NCI-H510A treated with DMSO at 0.1 percent for 48 hours (cell line): ENCODE data around the gene FHL1.
"Not testable (repeated sequence)": the region's sequence is repeated elsewhere in the genome, so short reads cannot be mapped to it uniquely, and the experiment has no call there.

Experiments used
- DNase-seq: peaks from one replicate; lab custom pipeline; 2025; lab: John Stamatoyannopoulos, UW

Gene FHL1

DNA sequence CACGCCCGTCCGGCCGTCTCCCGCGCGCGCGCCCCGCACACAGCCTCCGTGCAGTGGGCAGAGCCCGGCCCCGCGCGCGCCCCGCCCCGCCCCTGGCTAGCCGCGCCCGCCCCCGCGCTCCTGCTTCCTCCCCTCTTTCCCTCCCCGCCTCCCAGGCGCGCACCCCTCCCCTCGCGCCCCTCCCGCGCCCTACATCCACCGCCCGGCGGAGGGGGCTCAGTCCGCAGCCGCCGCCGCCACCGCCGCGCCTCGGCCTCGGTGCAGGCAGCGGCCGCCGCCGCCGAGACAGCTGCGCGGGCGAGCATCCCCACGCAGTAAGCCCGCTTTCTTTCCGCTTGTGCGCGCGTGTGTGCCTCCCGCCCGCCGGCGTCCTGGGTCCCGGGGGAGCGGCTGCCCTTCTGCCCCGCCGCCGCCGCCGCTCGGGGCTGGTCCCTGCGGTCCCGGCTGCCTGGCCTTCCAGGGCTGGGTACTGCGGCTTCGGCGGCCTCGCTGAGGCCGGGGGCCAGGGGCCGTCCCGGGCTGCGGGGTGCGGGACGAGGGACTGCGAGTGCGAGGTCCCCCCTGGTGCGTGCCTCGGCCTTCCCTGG is at the start of gene FHL1:
Gene FHL1 (plus strand): TSS at position 219 of the 587 bp plus-strand sequence.
- no peak for DNase-seq

DNA sequence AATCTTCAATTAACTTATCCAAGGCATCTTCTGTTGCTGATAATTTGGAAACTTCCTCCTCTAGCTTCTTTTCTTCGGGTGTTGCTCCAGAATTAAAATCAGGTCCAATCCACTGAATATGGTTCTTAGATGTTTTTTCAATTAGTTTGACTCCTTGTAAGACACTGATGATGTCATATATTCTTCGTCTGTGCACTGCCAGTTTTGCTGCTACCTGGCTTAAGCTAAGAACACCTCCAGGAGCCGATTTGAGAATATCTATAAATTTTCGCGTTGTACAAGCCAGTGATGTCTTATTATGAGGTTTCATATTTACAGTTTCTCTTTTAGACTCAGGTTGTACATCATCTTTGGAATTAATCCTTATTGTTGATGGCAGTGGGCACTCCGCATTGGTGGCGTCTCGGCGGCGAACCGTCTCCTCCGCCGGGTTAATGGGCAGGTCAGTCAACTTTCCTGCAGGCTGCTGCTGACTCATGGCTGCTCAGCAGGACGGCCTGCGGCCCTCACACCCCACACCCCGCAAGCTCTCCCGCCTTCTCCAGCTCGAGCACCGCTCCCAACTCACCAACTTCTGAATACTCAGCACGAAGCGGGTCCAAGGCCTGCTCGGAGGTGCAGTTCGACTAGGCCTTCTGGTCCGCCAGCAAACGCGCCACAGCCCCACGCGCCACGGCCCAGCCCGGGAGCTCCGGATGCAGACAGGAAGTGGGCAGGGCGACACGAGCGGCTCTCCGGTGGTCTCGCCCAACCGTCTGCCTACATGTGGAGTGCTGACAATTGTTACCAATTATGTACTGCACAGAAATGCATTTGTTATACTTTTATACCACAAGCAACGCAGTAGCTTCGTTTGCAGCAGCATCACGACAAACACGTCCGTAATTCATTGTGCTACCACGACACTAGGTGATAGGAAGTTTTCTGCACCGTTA is 49.2 kb upstream of the FHL1 start:
- no peak for DNase-seq

DNA sequence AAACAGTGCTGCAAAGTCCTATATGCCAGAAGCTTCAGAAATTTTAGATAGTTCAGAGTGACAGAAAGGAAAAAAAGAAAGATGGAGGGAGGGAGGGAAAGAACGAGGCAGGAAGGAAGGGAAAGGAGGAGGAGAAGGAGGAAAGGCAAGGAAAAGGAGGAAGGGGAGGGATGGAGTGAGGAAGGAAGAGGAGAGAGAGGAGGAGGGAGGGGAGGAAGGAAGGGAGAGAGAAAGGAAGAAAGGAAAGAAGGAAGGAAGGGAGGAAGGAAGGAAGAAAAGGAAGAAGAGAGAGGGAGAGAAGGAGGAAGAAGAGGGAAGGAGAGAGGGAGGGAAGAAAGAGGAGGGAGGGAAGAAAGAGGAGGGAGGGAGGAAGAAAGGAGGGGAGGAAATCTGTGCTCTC is 42.4 kb upstream of the FHL1 start:
- no peak for DNase-seq

DNA sequence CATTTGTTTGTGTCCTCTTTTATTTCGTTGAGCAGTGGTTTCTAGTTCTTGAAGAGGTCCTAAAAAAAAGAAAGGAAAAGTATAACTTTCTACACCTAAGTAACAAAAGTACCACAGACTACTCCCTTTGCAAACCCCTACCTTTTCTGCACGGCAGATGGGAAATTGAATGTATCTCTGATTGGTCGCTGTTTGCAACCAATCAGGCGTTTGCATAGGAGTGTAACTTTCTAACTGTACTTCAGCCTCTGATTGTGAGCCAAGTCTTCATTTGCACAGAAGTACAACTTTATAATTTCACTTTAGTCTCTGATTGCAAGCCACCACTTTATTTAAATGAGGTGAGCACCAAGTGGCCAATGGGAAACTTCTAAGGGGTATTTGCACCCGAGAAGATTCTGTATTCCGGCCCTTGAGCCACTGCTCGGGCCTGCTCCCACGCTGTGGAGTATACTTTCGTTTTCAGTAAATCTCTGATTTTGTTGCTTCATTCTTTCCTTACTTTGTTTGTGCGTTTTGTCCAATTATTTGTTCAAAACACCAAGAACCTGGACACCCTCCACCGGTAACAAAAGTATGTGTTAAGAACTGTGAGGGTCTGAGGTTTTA is 40.3 kb upstream of the FHL1 start:
- DNase-seq = no peak

DNA sequence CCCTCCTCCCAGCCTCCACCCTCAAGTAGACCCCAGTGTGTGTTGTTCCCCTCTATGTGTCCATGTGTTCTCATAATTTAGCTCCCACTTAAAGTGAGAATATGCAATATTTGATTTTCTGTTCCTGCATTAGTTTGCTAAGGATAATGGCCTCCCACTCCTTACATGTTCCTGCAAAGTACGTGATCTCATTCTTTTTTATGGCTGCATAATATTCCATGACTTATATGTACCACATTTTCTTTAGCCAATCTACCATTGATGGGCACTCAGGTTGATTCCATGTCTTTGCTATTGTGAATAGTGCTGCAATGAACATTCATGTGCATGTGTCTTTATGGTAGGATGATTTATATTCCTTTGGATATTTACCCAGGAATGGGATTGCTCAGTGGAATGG is 38.4 kb upstream of the FHL1 start:
- not testable (repeated sequence) for DNase-seq

DNA sequence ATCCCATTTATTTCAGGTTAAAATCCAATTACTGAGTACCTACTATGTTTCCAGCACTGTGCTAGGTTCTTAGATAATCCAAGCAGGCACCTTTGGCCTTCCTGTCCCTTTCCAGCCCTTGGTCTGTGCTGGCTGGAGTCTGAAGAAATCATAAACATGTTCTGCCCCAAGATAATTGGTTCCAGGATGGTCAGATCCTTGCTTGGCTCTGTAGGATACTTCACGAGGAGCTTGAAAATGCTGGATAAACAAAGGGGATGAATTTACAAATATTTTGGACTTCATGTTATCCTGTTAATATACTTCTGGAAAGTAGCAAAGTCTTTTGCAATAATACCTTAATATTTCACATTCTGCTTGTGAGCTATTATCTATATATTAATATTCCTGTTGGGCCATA is 35.0 kb upstream of the FHL1 start:
- no peak for DNase-seq

DNA sequence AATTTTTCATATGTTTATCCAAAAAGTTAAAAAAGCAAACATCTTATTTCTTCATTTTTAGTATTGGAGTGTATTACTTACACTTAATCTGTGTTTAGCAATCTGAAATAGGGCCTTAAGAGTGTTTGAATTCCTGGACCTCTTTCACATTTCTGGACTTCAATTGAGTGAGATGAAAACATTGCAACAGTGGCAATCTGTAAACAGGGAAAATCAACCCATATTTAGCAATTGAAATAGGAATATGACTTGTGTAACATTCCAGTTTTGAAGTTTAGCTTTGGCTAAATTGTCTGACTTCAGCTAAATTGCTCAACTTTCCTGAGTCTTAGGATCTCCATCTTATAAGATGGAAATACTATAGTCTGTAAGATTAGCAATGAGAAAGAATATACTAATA is 34.6 kb upstream of the FHL1 start:
- no peak for DNase-seq

DNA sequence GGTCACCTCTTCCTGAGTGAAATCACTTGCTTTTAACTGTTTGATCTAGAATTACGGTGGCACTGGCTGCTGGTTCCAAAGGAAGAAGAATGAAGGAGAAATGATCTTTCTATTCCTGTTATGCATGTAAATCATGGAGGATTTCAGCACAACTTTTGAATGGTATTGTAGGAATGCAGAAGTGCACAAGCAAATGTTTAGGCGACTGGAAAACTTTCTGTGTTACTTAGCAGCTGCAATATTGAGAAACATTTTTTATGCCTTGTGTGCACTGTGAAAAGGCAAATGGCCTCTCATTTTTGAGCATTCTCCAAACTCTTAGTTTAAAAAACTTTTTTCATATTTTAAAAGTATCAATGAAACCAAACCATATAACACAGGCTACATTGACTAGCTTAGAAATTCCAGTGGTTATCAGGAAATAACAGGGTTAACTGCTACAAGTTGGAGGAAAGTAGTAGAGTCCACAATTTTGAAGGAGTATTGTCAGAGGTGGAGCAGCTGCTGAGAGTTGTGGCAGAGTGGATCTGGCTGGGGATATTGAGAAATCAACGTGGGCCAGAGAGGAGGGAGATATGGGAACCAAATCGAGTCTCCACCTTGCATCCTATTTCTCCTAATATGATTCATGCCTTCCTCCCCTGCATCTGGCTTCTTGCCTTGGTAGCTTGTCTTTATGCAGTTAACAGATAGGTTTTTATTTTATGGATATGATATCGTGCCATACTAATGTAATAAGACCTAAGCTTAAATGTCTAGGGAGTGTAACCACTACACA is 32.0 kb upstream of the FHL1 start:
- DNase-seq = no peak

DNA sequence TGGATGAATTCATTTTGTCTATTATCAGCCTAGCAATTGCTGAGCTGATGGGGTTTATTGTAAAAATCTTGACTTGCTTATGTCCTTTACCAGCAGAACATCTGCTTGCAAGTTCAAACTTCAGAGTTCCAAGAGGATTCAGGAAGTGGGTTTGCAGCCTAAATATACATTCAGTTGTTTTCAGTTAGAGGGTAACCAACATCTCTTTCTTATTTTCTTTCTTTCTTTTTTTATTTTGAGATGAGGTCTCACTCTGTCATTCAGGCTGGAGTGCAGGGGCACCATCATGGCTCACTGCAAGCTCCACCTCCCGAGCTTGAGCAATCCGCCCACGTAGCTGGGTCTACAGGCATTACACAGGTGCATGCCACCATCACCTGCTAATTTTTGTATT is 31.4 kb upstream of the FHL1 start:
- DNase-seq = no peak

DNA sequence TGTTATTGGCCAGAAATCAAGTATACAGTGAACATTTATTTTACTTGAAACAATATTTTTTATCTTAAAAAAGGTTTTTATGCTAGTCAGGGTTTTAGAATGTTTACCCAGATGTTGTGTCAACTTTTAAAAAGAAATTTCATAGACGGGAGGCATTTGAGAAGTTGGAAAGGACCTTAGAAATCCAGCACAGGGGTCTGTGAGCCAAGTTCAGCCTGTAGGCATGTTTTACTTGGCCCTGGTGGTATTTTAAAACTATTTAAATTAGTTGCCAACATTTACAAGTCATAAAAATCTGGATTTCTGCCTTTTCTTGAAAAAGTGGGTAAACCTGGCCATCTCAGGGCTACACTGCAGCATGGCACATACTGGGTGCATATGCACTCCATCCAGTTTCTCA is 25.5 kb upstream of the FHL1 start:
- DNase-seq = no peak

DNA sequence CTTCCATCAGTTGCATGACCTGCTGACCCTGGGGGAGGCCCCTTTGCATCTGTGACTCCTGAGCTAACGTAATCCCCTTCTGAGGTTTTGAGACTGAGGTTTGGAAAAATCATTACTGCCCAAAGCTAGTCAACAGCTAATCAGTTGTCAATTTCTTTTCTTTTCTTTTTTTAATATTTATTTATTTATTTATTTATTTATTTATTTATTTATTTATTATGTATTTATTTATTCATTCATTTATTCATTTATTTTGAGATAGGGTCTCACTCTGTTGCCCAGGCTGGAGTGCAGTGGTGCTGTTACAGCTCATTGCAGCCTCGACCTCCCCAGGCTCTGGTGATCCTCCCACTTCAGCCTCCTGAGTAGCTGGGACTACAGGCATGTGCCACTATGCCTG is 25.1 kb upstream of the FHL1 start:
- DNase-seq = no peak

DNA sequence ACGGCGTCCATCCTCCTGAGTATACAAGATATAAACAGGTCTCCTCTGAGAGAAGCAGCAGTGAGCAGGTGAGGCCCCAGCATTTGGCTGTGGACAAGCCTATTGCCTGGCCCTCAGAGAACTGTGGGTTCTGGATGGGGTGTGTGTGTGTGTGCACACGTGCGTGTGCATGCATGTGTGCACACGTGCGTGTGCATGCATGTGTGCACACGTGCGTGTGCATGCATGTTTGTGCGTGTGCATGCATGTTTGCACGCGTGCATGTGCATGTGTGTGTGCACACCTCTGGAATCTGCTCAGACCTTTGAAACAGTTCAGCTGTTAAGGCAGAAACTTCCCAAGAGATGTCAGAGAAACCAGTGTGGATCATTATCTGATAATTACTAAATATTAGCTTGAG is 22.2 kb upstream of the FHL1 start:
- no peak for DNase-seq

DNA sequence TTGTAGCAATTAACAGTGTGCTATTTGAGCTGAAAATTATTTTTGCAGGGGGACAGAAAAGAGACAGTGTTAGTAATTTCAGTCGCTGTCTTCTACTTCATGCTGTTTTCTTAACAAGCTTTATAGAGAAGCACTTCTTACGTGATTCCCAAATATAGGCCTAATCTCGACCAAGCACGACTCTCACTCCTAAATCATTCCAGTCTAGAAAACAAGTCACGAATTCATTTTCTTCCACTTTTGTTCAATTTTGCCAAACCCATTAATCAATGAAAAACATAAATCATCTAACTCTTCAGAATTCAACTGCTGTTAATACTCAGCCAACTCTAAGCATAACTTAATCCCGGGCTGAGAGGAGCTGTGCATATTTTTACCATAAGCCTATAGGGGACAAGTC is 21.0 kb upstream of the FHL1 start:
- DNase-seq = no peak

DNA sequence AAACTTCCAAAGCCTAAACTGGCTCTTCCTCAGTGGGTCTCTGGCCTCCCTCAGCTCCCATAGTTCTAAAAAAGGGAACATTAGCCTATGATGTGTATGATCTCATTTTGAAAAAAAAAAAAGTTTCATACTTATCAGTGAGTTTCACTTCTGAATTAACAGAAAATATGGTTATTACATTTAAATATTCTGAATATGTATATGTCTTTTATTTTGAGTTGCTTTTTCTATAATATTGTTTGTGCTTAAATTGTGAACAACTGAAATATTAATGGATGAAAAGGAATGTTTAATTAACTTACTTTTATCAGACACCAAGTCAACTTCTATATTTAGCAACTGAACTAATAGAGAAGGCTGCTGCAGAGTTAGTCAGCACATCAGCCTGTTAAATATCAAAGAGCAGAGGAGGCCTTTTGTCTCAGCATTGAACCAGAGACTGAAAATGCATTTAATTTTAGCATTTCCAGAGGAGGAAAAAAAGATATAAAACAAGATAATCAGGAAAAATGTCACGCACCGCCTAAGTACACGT is 20.4 kb upstream of the FHL1 start:
- DNase-seq = no peak

DNA sequence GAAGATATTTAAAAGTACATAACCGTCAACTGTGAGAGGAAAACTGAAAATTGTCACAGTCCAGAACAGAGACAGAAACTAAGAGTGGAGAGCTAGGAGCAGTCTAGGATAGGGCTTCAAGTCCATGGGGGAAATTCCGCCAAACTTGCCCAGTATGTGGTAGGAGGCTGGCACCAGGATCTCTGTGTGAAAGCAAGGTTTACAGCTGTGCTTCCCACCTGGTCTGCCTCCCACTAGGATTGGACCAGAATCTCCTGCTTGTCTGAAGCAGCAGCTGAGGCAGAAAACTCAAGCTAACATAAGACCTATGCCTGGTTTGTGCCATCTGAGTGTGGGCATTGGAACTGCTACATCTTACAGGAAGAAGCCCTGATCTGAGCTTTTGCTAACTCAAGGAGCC is 18.6 kb upstream of the FHL1 start:
- no peak for DNase-seq

DNA sequence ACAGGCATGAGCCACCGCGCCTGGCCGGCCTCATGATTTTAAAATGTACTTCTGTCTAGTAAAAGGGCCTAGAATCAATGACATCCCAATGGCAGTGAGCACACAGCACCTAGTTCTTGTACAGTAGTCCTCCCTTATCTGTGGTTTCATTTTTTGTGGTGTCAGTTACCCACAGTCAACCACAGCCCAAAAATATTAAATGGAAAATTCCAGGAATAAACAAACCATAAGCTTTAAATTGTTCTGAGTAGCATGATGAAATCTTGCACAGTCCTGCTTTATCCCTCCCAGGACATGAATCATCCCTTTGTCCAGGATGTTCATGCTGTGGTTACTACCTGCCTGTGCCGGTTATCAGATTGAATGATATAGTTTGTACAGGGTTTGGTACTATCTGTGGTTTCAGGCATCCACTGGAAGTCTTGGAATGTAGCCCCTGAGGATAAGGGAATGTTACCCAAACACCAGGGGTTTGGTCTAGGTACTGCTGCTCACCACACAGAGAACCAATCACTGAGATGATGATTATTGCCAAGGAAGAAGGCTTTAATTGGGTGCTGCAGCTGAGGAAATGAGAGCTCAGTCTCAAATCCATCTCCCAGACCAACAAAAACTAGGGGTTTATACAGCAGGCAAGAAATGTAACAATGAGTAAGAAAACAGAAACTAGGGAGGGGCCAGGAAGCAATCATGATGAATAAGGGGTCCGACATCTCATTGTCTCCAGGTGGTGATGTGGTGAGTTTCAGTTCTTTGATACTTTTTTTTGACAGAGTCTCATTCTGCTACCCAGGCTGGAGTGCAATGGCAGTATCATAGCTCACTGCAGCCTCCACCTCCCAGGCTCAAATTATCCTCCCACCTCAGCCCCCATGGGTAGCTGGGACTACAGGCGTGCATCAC is 16.2 kb upstream of the FHL1 start:
- no peak for DNase-seq

DNA sequence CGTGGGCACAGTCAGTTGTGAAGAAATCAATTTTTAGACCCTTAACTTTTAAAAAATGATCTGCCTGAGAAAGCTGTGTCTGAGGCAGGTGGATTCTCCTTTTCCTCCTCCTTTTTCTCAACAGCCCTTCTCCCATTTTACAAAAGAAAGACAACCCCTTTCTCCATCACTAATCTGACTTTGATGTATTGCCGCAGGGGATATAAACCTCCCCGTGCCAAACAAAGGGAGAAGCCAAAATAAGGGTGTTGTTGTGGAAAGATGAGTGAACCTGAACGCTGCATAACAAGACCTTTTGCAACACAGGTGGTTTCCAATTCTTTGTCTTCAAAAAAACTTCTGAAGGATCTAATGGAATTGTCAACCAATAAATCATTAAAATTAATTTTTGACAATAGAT is 8.4 kb upstream of the FHL1 start:
- no peak for DNase-seq

DNA sequence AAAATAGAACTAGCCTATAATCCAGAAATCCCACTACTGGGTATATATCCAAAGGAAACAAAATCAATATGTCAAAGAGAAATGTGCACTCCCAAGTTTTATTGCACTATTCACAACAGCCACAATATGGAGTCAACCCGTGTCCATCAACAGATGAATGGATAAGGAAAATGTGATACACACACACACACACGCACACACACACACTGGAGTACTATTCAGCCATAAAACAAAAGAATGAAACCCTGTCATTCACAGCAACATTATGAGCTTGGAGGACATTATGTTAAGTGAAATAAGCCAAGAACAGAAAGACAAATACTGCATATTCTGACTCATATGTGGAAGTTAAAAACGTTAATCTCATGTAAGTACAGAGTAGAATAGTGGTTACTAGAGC is 5.8 kb upstream of the FHL1 start:
- DNase-seq = no peak

DNA sequence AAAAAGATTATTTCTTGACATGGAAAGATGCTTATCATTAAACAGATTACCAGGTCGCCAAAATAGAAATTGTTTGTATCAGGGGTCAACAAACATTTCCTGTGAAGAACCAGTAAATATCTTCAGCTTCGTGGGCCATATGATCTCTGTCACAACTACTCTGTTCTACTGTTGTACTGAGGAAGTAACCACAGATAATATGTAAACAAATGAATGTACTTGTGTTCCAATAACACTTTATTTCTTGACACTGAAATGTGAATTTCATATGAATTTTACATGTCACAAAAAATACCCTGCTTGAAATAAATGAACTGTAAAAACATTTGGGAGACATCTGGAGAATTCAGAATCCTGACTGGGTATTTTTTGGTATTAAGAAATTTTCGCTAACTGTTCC is 4.7 kb upstream of the FHL1 start:
- no peak for DNase-seq

DNA sequence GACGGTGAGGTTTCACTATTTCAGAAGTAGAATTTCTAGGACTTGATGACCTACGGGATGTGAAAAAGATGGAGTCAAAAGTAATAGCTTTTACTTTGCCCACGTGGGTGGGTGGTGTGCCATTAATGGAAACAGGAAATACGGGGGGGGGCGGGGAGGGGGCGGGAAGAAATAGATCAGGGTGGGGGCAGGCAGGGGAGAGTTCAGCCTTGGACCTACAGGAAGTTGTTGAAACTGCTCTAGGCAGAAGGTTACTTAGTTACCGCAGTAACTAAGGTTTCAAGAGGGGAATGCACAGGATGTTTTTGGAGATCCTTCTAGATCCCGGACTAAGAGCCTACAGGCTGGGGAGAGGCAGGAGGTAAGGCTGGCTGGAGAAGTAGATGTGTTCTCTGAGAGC is 3.6 kb upstream of the FHL1 start:
- DNase-seq = no peak

DNA sequence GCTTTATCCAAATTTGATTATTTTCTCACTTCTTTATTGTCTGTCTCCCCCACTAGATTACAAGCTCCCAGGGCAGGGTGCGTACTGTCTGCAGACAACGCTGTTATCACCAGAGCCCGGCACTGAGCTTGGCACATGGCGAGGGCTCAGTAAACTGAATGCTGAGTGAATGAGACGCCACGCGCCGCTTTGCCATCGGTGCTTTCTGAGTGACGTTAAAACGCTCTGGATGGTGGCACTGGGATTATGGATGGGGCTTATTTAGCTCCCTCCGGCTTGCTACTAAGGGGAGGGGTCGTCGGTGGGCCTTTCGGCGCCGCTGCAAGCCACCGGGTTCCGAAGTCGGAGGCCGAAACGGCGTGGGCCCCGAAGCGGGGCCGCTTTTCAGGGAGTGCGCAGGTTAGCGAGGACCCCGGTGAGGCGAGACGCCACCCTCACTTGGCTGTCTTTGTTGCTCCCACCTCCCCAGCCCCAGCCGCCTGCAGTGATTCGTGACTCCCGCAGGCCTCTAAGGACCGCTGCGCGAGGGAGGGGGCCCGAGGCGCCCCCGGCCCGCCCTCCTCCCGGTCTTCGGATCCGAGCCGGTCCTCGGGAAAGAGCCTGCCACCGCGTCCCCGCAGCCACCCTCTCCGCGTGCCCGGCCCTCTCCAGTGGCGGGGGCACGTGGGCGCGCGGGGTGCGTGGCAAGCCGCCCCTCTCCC is 569 bp upstream of the FHL1 start:
- DNase-seq = no peak
